ENCODE results near the gene CNNM1.

DNA sequence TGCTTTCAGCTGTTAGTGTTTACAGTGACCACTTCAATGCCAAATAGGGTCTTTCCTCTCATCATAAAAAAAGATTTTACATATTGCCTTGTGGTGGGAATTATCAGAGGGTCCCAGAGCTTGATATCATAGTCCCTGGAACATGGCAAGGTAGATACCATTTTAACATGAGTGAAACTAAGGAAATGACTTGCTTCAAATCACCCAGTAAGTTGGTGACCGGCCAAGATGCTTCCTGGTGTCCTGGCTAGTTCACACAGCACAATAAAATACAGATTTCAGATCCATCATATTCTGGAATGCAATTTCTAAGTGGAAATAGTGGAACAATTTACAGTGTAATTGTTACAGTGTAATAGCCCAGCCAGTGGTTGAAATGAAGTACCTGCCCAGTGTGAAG is 36.6 kb downstream of the CNNM1 start:
- TF ChIP-seq POLR2A (IDR thresholded peaks at IDR 0.05): no peak
- TF ChIP-seq, protein P1, sequence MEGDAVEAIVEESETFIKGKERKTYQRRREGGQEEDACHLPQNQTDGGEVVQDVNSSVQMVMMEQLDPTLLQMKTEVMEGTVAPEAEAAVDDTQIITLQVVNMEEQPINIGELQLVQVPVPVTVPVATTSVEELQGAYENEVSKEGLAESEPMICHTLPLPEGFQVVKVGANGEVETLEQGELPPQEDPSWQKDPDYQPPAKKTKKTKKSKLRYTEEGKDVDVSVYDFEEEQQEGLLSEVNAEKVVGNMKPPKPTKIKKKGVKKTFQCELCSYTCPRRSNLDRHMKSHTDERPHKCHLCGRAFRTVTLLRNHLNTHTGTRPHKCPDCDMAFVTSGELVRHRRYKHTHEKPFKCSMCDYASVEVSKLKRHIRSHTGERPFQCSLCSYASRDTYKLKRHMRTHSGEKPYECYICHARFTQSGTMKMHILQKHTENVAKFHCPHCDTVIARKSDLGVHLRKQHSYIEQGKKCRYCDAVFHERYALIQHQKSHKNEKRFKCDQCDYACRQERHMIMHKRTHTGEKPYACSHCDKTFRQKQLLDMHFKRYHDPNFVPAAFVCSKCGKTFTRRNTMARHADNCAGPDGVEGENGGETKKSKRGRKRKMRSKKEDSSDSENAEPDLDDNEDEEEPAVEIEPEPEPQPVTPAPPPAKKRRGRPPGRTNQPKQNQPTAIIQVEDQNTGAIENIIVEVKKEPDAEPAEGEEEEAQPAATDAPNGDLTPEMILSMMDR (IDR thresholded peaks at IDR 0.05): no peak
